Calu3 (cell line): ENCODE data around the gene ZBTB18. TPM values are rescaled to one million over a fixed set of nuclear protein-coding genes. Genes with fewer than 3 reads are reported as not detected.

ENCODE experiments used
- BruUV-seq: library from RNA; stranded (reverse); fragments of 400-500 nt; replicated peaks from 2 replicates; lab custom pipeline; 2021; lab: Mats Ljungman, UMichigan
- CTCF ChIA-PET: fragments of 300-600 bp; sonication (Branson Sonifier 250); formaldehyde crosslinking; loops from one replicate; lab custom pipeline; 2022; ENCODE audit warnings: antibody characterized with exemption; lab: Charles Lee
- DNase-seq: peaks from one replicate; pipeline ENCODE4 v3.0.0; 2022
- H3K27ac Mint-ChIP-seq: one replicate; pipeline ENCODE4 v1.8.0; 2022; ENCODE audit warnings: mixed read lengths; ENCODE audit not compliant: unreplicated experiment
- H3K27me3 Mint-ChIP-seq: one replicate; pipeline ENCODE4 v1.8.0; 2022; ENCODE audit warnings: mixed read lengths; ENCODE audit not compliant: unreplicated experiment
- H3K36me3 Mint-ChIP-seq: one replicate; pipeline ENCODE4 v1.8.0; 2022; ENCODE audit warnings: mild to moderate bottlenecking, moderate library complexity, mixed read lengths; ENCODE audit not compliant: insufficient read depth, unreplicated experiment
- H3K4me1 Mint-ChIP-seq: one replicate; pipeline ENCODE4 v1.8.0; 2022; ENCODE audit warnings: mild to moderate bottlenecking, low read depth, mixed read lengths; ENCODE audit not compliant: unreplicated experiment
- H3K4me3 Mint-ChIP-seq: one replicate; pipeline ENCODE4 v1.8.0; 2022; ENCODE audit warnings: mild to moderate bottlenecking, low read depth, moderate library complexity, mixed read lengths; ENCODE audit not compliant: unreplicated experiment
- H3K9me3 Mint-ChIP-seq: one replicate; pipeline ENCODE4 v1.8.0; 2022; ENCODE audit warnings: low read depth, mixed read lengths; ENCODE audit not compliant: unreplicated experiment
- CTCF ChIP-seq: fragments of 200-600 bp; IDR thresholded peaks from one replicate; pipeline ENCODE4 v1.8.0; 2022; ENCODE audit warnings: antibody characterized with exemption; ENCODE audit not compliant: unreplicated experiment
- intact Hi-C: fragments of 100-400 bp; cut with micrococcal nuclease; formaldehyde crosslinking; loops from one replicate; pipeline ENCODE4 v1.10.0; 2022; ENCODE audit not compliant: unreplicated experiment
- total RNA-seq: library from RNA; stranded (reverse); gene quantifications from 2 replicates; pipeline ENCODE4 v1.2.3, GENCODE V29; 2022

The ZBTB18 gene
- total RNA-seq, 1 experiment from 2014 or later: 37.8 TPM

DNA sequence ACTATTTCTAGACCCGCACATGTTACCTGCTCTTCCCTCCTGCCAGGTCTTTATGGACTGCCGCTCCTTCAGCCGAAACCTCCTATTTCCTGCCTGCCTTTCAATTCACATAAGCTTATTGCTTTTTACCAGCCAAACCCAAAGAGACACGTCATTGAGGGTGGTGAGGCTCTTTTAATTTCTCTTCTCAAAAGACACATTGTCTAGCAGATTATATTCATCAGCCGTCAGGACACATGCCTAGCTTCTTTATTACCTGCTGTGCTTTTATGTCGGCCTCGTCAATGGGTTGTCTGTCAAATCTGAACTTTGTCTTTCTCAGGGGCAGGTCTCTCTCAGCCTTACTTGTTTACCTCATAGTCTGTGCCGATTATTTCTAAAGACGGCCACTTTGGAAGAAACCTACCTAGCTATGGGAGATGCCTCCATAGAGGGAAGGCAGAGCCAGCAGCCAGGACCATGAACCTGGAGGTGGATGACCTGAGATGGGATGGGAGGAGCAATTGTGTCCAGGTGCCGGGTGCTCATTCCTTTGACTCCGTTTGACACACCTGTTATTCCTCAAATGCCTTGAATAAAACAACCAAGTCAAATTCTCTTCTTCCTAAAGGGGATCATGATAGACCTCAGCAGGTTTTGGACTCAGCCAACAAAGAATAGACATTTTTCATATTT, 42.0 kb downstream of the ZBTB18 start:
- no peaks in the 10 kb centered on the region for H3K27me3 Mint-ChIP-seq

GRCh38 chr1:244094880-244095528, 43.9 kb downstream of the ZBTB18 start:
- peaks cover 5% of the 10 kb centered on the region for H3K36me3 Mint-ChIP-seq
- H3K4me3 Mint-ChIP-seq: no peak overlapping the region
- H3K9me3 Mint-ChIP-seq: no peaks in the 10 kb centered on the region
- CTCF ChIA-PET: no interaction called here
- intact Hi-C loops: loop anchor here (5.0 kb wide), 1 partner anchor 67 kb away; no protein-coding TSS in a partner anchor
- H3K4me1 Mint-ChIP-seq: peaks cover 26% of the 10 kb centered on the region
- H3K27me3 Mint-ChIP-seq: no peaks in the 10 kb centered on the region
- no peak overlapping the region for H3K27ac Mint-ChIP-seq
- no peak for TF ChIP-seq CTCF
- no TSS peak for BruUV-seq
- DNase-seq: no peak

More for the DNA sequence above, 42.0 kb downstream of the ZBTB18 start:
- no TSS peak for BruUV-seq
- Mint-ChIP-seq H3K4me3 (peak overlapping the region; percentile 26), H3K27ac (peak overlapping the region; percentile 39), H3K36me3 (peaks cover 5% of the 10 kb centered on the region), H3K4me1 (peaks cover 34% of the 10 kb centered on the region), H3K9me3 (no peaks in the 10 kb centered on the region)
- CTCF ChIA-PET: interaction anchor here (0.6 kb wide), 1 partner anchor 25 kb away, joined by 4 read pairs; no protein-coding TSS in a partner anchor
- DNase-seq: peak; percentile 20
- intact Hi-C loops: loop anchor here (5.0 kb wide), 1 partner anchor 69 kb away; no protein-coding TSS in a partner anchor
- TF ChIP-seq CTCF: no peak

- intact Hi-C loops: no loop called here
- CTCF ChIA-PET: no interaction called here
Measured at GRCh38 chr1:244095529-244095911, 44.4 kb downstream of the ZBTB18 start.

DNA sequence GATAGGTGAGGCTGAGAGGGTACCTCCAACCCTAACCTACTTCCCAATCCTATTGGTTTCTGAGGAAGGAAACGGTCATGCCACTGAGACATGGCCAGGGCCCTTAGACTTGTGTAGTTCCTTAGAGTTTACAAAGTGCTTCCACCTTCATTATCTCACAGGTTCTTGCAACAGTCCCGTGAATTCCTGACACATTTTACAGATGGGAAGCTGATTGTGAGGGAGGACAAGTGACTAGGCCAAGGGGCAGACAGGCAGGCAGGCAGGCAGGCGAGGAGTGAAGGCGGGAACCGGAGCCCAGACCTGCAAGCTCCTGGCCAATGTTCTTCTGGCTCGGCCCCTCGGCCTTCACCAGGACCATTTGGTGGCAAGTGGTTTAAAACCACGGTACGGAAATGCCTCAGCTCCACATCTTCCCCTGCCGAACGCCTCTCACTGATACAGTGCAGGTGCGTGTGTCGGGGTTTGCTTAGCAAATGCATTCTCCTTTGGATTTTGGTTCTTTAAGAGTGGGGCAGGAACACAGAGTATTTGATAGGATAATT, 45.1 kb downstream of the ZBTB18 start:
- peaks cover 5% of the 10 kb centered on the region for H3K36me3 Mint-ChIP-seq
- CTCF ChIA-PET: no interaction called here
- no peaks in the 10 kb centered on the region for H3K9me3 Mint-ChIP-seq
- H3K4me1 Mint-ChIP-seq: peaks cover 19% of the 10 kb centered on the region
- no peak for TF ChIP-seq CTCF
- intact Hi-C loops: no loop called here
- no peak overlapping the region for H3K4me3 Mint-ChIP-seq
- no peak for DNase-seq
- no peak overlapping the region for H3K27ac Mint-ChIP-seq
- BruUV-seq: no TSS peak
- no peaks in the 10 kb centered on the region for H3K27me3 Mint-ChIP-seq

More at GRCh38 chr1:244095529-244095911, 44.4 kb downstream of the ZBTB18 start:
- H3K9me3 Mint-ChIP-seq: no peaks in the 10 kb centered on the region
- H3K27me3 Mint-ChIP-seq: no peaks in the 10 kb centered on the region
- peaks cover 5% of the 10 kb centered on the region for H3K36me3 Mint-ChIP-seq
- H3K4me1 Mint-ChIP-seq: peaks cover 21% of the 10 kb centered on the region
- no TSS peak for BruUV-seq
- no peak overlapping the region for H3K27ac Mint-ChIP-seq
- no peak overlapping the region for H3K4me3 Mint-ChIP-seq
- DNase-seq: no peak
- no peak for TF ChIP-seq CTCF
